Measurements from ENCODE around the gene MRNIP.

Gene MRNIP

DNA sequence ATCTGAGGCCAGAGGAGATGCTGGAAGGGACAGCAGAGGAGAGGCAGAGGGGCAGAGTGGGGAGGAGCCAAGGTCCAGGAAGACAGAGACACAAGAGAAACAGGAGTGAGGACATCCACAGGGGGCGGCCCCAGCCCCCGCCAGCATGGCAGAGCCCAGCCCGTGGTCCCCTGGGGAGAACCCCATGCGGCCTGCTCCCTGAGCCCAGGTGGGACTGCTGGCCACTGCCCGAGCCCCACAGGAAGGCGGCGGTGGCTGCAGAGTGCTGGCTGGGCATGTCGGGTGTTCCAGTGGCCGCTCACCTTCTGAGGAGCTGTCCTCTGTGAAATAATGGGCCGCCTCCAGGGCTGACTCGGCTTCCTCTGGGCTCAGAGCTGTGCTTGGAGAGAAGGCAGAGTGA is 8.9 kb upstream of the MRNIP start:
- H3K27me3 ChIP-seq (replicated peaks; ENCODE audit: control insufficient read depth, insufficient read depth, low read length) = no peaks in the 10 kb centered on the region
- DNase-seq (ENCODE audit: extremely low read depth, insufficient read length) = no peak
- no peak overlapping the region for H3K4me3 ChIP-seq (replicated peaks; ENCODE audit: low read depth, low read length)
- peaks cover 44% of the 10 kb centered on the region for H3K36me3 ChIP-seq (ENCODE audit: control insufficient read depth, insufficient read depth, low read length)
- TF ChIP-seq CTCF (IDR thresholded peaks at IDR 0.05; ENCODE audit: insufficient read depth, low read length, poor library complexity, severe bottlenecking) = no peak

- peaks cover 43% of the 10 kb centered on the region for H3K36me3 ChIP-seq (ENCODE audit: control insufficient read depth, insufficient read depth, low read length)
- H3K4me3 ChIP-seq (replicated peaks; ENCODE audit: low read depth, low read length) = no peak overlapping the region
- H3K27me3 ChIP-seq (replicated peaks; ENCODE audit: control insufficient read depth, insufficient read depth, low read length) = no peaks in the 10 kb centered on the region
- TF ChIP-seq CTCF (IDR thresholded peaks at IDR 0.05; ENCODE audit: insufficient read depth, low read length, poor library complexity, severe bottlenecking) = no peak
- no peak for DNase-seq (ENCODE audit: extremely low read depth, insufficient read length)
These were observed 8.5 kb upstream of the MRNIP start for GRCh38 chr5:179867079-179867465.

- H3K36me3 ChIP-seq (ENCODE audit: control insufficient read depth, insufficient read depth, low read length) = peaks cover 43% of the 10 kb centered on the region
- H3K4me3 ChIP-seq (replicated peaks; ENCODE audit: low read depth, low read length) = no peak overlapping the region
- H3K27me3 ChIP-seq (replicated peaks; ENCODE audit: control insufficient read depth, insufficient read depth, low read length) = no peaks in the 10 kb centered on the region
- DNase-seq (ENCODE audit: extremely low read depth, insufficient read length) = no peak
- TF ChIP-seq CTCF (IDR thresholded peaks at IDR 0.05; ENCODE audit: insufficient read depth, low read length, poor library complexity, severe bottlenecking) = peak; percentile 49
These were observed 7.8 kb upstream of the MRNIP start for GRCh38 chr5:179866241-179867078.

- TF ChIP-seq CTCF (IDR thresholded peaks at IDR 0.05; ENCODE audit: insufficient read depth, low read length, poor library complexity, severe bottlenecking) = no peak
- Histone ChIP-seq H3K4me3 (replicated peaks; ENCODE audit: low read depth, low read length) (no peak overlapping the region), H3K36me3 (ENCODE audit: control insufficient read depth, insufficient read depth, low read length) (peaks cover 39% of the 10 kb centered on the region), H3K27me3 (replicated peaks; ENCODE audit: control insufficient read depth, insufficient read depth, low read length) (no peaks in the 10 kb centered on the region)
- DNase-seq (ENCODE audit: extremely low read depth, insufficient read length) = no peak
These were observed 7.0 kb upstream of the MRNIP start for GRCh38 chr5:179865491-179866240.

GRCh38 chr5:179864686-179865085 is 6.1 kb upstream of the MRNIP start:
- Histone ChIP-seq H3K4me3 (replicated peaks; ENCODE audit: low read depth, low read length) (no peak overlapping the region), H3K36me3 (ENCODE audit: control insufficient read depth, insufficient read depth, low read length) (peaks cover 34% of the 10 kb centered on the region), H3K27me3 (replicated peaks; ENCODE audit: control insufficient read depth, insufficient read depth, low read length) (no peaks in the 10 kb centered on the region)
- no peak for TF ChIP-seq CTCF (IDR thresholded peaks at IDR 0.05; ENCODE audit: insufficient read depth, low read length, poor library complexity, severe bottlenecking)
- no peak for DNase-seq (ENCODE audit: extremely low read depth, insufficient read length)
